K562 (cell line): ENCODE data around the gene CTDSP2. TPM values are rescaled to one million over a fixed set of nuclear protein-coding genes. Genes with fewer than 3 reads are reported as not detected.
A peak's percentile ranks its signal among the peaks of the same experiment; 100 is the strongest.

Experiments
- ATF1 ChIP-seq, 2 experiments: fragments of 450-650 bp in 1 of 2; IDR thresholded peaks; 2 replicates each; pipeline ENCODE4 v1.6.1; 2016; ENCODE audit warnings: missing compliant biosample characterization in 1 of 2, missing genetic modification characterization in 1 of 2
- DACH1 ChIP-seq: fragments of 450-650 bp; IDR thresholded peaks from 2 replicates; pipeline ENCODE4 v1.6.1; 2018; ENCODE audit not compliant: partially characterized antibody
- ESRRA ChIP-seq: fragments of 450-650 bp; IDR thresholded peaks from 2 replicates; pipeline ENCODE4 v1.6.1; 2014; ENCODE audit warnings: low read depth, mild to moderate bottlenecking, moderate library complexity, borderline replicate concordance
- NELFE ChIP-seq: IDR thresholded peaks from 2 replicates; pipeline ENCODE4 v1.6.1; 2011; ENCODE audit warnings: mild to moderate bottlenecking; ENCODE audit not compliant: insufficient read depth, insufficient read length
- NEUROD1 ChIP-seq: fragments of 150-350 bp; IDR thresholded peaks from 2 replicates; pipeline ENCODE4 v1.6.1; 2014; ENCODE audit warnings: borderline replicate concordance, low read length, low read depth; ENCODE audit not compliant: partially characterized antibody
- RB1 ChIP-seq: fragments of 450-650 bp; IDR thresholded peaks from 2 replicates; pipeline ENCODE4 v1.6.1; 2017; ENCODE audit warnings: low read depth, mild to moderate bottlenecking
- TEAD2 ChIP-seq: fragments of 450-650 bp; IDR thresholded peaks from 2 replicates; pipeline ENCODE4 v1.6.1; 2016; ENCODE audit warnings: missing genetic modification characterization, control low read depth, missing compliant biosample characterization
- TOE1 ChIP-seq, 2 experiments: fragments of 450-650 bp in 1 of 2; sonication (generic) in 1 of 2; formaldehyde crosslinking in 1 of 2; IDR thresholded peaks; 2 replicates each; pipeline versions ENCODE4 v1.7.1 to v1.8.0; 2016 to 2022; ENCODE audit warnings: borderline replicate concordance in 2 of 2, mild to moderate bottlenecking in 2 of 2, antibody characterized with exemption in 1 of 2, inconsistent platforms in 1 of 2, low read depth in 1 of 2, missing genetic modification reagents in 1 of 2, moderate library complexity in 1 of 2
- TRIM24 ChIP-seq, 2 experiments: fragments of 450-650 bp; IDR thresholded peaks; 2 replicates each; pipeline ENCODE4 v1.6.1; 2016
- polyA plus RNA-seq, 8 experiments: library from polyadenylated mRNA; depleted of rRNA in 4 of 8; stranded (reverse) in 5 of 8; unstranded in 3 of 8; fragments of >200 nt; fragmentation: Nextera tagmentation in 2 of 8; fragmentation: Illumina TruSeq in 1 of 8; extraction: Ambion mirVana in 2 of 8; extraction: Trizol in 1 of 8; gene quantifications; 2 replicates each; pipeline versions ENCODE4 v1.2.1 to v1.2.3, GENCODE V29; 2011 to 2014; ENCODE audit warnings: inconsistent platforms in 1 of 8, missing spikeins in 1 of 8
- total RNA-seq, 7 experiments: library from RNA; depleted of rRNA in 6 of 7; stranded (reverse); fragments of >200 nt in 6 of 7; fragmentation: Illumina TruSeq in 2 of 7; extraction: Trizol in 2 of 7; gene quantifications; 2 replicates each; pipeline versions ENCODE4 v1.2.1 to v1.2.3, GENCODE V29; 2011 to 2021; ENCODE audit warnings: low replicate concordance in 1 of 7
- TF ChIP-seq, protein P1 (sequence below): sonication (generic); formaldehyde crosslinking; IDR thresholded peaks from 2 replicates; pipeline ENCODE4 v1.8.0; 2023; ENCODE audit warnings: mild to moderate bottlenecking, missing genetic modification reagents
- TF ChIP-seq, protein P2 (sequence below): fragments of 450-650 bp; IDR thresholded peaks from 2 replicates; pipeline ENCODE4 v1.6.1; 2018; ENCODE audit warnings: mild to moderate bottlenecking, low read depth; ENCODE audit not compliant: partially characterized antibody
- TF ChIP-seq, protein P3 (sequence below): fragments of 450-650 bp; IDR thresholded peaks from one replicate; pipeline ENCODE4 v1.6.1; 2018; ENCODE audit warnings: mild to moderate bottlenecking, moderate library complexity; ENCODE audit not compliant: partially characterized antibody
- TF ChIP-seq, protein P4 (sequence below): fragments of 250-450 bp; sonication (Bioruptor Pico); IDR thresholded peaks from 2 replicates; pipeline ENCODE4 v1.8.0; 2022; ENCODE audit warnings: inconsistent platforms, mild to moderate bottlenecking, moderate library complexity, borderline replicate concordance

The CTDSP2 gene
- total and polyA plus RNA-seq, 9 of the 15 experiments (the other 6 are each of a cell fraction or from before 2014, with no cell fraction given), result 20.4 to 108 (median 47.7) TPM

DNA sequence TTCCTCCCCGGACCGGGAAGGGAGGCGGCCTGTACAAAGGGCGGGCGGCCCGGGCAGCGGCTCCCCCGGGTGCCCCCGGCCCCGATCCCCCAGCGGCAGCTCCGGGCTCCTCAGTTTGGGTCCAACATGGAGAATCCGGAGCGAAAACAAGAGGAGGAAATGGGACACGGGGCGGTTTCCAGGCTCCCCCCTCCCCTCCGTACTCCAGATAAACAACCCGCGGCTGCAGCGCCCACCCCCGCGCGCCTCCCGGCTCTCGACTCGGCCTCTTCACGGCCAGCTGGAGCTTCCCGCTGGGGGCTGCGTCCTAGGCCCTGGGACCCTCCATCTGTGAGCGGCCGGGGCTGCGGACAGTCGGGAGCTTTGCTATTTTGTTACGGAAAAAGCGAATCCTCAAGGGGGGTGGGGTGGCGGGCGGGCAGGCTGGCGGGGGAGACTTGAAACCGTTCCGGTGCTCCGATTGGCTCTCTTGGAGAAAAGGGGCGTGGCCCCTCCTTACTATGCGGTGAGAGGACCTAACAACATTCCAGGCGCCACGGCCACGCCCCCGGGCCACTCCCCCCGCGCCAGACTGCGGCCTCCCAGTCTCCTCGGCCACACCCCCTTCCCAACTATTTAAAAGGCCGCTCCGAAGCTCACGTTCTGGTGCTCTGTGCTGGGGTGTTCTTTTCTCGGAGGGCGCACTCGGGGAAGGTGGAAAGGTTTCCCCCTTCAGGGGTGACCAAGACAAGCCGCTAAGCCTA lies at the start of gene CTDSP2 (continued):
- TF ChIP-seq, protein P1, sequence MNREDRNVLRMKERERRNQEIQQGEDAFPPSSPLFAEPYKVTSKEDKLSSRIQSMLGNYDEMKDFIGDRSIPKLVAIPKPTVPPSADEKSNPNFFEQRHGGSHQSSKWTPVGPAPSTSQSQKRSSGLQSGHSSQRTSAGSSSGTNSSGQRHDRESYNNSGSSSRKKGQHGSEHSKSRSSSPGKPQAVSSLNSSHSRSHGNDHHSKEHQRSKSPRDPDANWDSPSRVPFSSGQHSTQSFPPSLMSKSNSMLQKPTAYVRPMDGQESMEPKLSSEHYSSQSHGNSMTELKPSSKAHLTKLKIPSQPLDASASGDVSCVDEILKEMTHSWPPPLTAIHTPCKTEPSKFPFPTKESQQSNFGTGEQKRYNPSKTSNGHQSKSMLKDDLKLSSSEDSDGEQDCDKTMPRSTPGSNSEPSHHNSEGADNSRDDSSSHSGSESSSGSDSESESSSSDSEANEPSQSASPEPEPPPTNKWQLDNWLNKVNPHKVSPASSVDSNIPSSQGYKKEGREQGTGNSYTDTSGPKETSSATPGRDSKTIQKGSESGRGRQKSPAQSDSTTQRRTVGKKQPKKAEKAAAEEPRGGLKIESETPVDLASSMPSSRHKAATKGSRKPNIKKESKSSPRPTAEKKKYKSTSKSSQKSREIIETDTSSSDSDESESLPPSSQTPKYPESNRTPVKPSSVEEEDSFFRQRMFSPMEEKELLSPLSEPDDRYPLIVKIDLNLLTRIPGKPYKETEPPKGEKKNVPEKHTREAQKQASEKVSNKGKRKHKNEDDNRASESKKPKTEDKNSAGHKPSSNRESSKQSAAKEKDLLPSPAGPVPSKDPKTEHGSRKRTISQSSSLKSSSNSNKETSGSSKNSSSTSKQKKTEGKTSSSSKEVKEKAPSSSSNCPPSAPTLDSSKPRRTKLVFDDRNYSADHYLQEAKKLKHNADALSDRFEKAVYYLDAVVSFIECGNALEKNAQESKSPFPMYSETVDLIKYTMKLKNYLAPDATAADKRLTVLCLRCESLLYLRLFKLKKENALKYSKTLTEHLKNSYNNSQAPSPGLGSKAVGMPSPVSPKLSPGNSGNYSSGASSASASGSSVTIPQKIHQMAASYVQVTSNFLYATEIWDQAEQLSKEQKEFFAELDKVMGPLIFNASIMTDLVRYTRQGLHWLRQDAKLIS, result peak; percentile 74; the same call in 1 of the 2 replicates
- TF ChIP-seq RB1, result peak; percentile 15; the same call in 1 of the 2 replicates
- peak; percentile 36 for TF ChIP-seq DACH1
- TF ChIP-seq, protein P2, sequence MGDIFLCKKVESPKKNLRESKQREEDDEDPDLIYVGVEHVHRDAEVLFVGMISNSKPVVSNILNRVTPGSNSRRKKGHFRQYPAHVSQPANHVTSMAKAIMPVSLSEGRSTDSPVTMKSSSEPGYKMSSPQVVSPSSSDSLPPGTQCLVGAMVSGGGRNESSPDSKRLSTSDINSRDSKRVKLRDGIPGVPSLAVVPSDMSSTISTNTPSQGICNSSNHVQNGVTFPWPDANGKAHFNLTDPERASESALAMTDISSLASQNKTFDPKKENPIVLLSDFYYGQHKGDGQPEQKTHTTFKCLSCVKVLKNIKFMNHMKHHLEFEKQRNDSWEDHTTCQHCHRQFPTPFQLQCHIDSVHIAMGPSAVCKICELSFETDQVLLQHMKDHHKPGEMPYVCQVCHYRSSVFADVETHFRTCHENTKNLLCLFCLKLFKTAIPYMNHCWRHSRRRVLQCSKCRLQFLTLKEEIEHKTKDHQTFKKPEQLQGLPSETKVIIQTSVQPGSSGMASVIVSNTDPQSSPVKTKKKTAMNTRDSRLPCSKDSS, result no peak
- TF ChIP-seq, protein P3, sequence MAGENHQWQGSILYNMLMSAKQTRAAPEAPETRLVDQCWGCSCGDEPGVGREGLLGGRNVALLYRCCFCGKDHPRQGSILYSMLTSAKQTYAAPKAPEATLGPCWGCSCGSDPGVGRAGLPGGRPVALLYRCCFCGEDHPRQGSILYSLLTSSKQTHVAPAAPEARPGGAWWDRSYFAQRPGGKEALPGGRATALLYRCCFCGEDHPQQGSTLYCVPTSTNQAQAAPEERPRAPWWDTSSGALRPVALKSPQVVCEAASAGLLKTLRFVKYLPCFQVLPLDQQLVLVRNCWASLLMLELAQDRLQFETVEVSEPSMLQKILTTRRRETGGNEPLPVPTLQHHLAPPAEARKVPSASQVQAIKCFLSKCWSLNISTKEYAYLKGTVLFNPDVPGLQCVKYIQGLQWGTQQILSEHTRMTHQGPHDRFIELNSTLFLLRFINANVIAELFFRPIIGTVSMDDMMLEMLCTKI, result no peak
- TF ChIP-seq TRIM24 (IDR thresholded peaks at IDR 0.05), result 0 out of 4 replicates have a peak, but pooled peaks of 1 of the 2 experiments have one; percentile 7
- peak; percentile 93 for TF ChIP-seq NEUROD1
- TF ChIP-seq, protein P4, sequence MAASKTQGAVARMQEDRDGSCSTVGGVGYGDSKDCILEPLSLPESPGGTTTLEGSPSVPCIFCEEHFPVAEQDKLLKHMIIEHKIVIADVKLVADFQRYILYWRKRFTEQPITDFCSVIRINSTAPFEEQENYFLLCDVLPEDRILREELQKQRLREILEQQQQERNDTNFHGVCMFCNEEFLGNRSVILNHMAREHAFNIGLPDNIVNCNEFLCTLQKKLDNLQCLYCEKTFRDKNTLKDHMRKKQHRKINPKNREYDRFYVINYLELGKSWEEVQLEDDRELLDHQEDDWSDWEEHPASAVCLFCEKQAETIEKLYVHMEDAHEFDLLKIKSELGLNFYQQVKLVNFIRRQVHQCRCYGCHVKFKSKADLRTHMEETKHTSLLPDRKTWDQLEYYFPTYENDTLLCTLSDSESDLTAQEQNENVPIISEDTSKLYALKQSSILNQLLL (CRISPR knock-in tag), result no peak
- no peak; the same call in 1 of the 2 replicates for TF ChIP-seq ESRRA
- peak; percentile 15; the same call in 1 of the 2 replicates for TF ChIP-seq TOE1 (IDR thresholded peaks at IDR 0.05; ENCODE audit: borderline replicate concordance)
- TF ChIP-seq TOE1 (CRISPR knock-in tag; IDR thresholded peaks at IDR 0.05; ENCODE audit: borderline replicate concordance, low read depth), result no peak
- TF ChIP-seq TEAD2 (tag), result peak; percentile 93
- no peak for TF ChIP-seq NELFE
- TF ChIP-seq ATF1 (CRISPR knock-in tag; IDR thresholded peaks at IDR 0.05), result no peak
- TF ChIP-seq ATF1 (tag; IDR thresholded peaks at IDR 0.05), result peak; percentile 36
